GM19351 (cell line): ENCODE data around the gene CCDC92B.

Source experiments
- ATAC-seq: cut with Tn5 transposase; IDR thresholded peaks from one replicate; pipeline ENCODE4 v1.9.1; 2021; ENCODE audit warnings: mild to moderate bottlenecking, moderate library complexity; ENCODE audit not compliant: unreplicated experiment

CCDC92B gene

GRCh38 chr17:2779545-2779944, 30.1 kb upstream of the CCDC92B start:
- no peak for ATAC-seq

- ATAC-seq = no peak
Measured at GRCh38 chr17:2778489-2778888, 29.0 kb upstream of the CCDC92B start.

DNA sequence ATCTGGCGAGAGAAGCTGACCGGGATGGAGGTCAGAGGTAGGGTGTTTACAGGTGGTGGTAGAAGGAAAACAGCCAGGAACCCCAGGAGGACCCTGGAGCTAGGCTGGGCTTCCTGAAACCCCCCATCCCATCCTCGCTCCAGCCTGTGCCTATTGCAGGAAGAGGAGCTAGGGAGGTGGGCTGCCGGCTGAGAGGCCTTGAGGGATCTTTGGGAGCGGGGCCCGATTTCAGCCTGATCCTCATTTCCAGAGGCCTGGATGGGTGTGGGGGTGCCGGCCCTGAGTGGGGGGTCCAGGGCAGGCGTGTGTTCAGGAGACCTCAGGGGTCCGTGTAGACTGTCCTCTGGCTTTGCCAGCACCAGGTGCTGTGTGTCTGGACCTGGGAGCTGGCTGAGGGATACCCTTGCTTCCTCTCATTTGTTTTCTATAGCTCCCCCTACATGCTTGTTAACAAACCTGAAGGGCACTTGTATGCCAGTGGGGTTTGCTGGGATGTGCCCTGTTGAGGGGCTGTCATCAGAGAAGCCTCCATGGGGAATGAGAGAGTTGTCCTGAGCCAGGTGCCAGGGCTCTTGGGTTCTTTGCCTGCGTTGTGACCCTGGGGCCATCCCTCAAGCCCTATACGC, 27.9 kb upstream of the CCDC92B start:
- no peak for ATAC-seq

DNA sequence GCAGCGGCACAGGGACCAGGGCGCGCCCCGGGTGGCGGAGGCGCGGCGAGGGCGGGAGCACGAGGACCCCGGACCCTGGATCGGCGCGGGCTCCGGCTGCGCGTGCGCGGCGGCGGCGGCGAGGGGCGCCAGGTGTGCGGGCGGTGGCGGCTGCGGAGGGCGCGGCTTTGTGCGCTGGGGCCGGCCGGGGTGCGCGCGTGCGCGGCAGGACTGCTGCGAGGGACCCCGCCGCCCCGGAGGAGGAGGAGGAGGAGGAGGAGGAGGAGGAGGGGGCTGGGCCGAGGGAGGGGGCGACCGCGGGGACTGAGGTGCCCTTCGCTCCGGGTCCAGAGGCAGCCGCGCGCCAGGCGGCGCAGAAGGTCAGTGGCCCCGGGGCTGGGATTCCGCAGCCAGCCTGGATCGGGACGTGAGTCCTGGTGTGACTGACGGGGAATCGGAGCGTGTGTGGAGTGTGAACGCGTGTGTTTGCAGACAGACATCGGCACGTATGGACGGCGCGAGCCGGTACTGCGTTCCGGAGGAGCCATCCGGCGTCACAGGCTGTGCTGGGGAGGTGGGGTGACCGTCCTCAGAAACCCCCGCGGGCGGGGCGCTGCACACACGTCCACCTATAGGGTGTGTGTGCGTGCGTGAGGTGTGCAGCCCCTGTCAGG, 27.3 kb upstream of the CCDC92B start:
- no peak for ATAC-seq

GRCh38 chr17:2775206-2775605, 25.8 kb upstream of the CCDC92B start:
- ATAC-seq = no peak

- no peak for ATAC-seq
Measured at GRCh38 chr17:2770129-2770528, 20.7 kb upstream of the CCDC92B start.

GRCh38 chr17:2758870-2759269, 9.4 kb upstream of the CCDC92B start:
- ATAC-seq = no peak

- ATAC-seq = no peak
Measured at GRCh38 chr17:2755891-2756724, 6.7 kb upstream of the CCDC92B start.

DNA sequence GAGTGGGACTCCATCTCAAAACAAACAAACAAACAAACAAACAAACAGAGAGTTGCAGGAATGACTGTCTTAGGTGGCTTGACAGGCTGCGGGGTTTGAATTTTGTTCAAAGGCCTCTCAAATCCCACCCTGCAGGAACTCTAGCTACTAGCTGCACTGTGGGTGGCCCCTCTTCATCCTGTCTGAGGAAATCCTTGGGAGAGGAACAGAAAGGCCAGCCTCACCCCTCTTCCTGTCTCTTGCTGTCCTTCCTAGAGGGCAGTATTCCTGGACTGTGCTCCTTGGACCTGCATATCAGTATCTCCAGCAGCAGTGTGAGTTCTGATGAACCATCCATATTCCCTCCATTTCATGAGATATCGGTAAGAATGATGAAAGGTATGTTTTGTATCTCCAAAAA, 2.0 kb upstream of the CCDC92B start:
- no peak for ATAC-seq

DNA sequence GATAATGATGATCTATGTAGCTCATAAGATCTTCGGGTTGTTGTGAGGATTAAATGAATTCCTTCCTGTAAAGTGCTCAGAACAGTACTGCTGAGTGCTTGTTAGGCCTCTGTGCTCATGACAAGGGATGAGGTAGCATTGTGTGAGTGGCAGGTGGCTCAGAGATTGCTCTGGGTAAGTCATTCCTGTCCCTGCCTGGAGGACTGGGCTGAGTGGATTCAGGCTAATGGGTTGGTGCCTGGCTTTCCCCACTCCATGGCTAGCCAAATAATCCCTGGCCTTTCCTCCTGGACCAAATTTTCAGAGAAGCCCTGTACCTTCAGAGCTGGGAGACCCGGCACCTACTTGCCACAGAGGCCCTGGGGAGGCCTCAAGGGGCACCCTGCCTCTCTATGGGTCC, 1.3 kb upstream of the CCDC92B start:
- ATAC-seq = no peak

- no peak for ATAC-seq
Measured at GRCh38 chr17:2749784-2750181, 331 bp upstream of the CCDC92B start.

DNA sequence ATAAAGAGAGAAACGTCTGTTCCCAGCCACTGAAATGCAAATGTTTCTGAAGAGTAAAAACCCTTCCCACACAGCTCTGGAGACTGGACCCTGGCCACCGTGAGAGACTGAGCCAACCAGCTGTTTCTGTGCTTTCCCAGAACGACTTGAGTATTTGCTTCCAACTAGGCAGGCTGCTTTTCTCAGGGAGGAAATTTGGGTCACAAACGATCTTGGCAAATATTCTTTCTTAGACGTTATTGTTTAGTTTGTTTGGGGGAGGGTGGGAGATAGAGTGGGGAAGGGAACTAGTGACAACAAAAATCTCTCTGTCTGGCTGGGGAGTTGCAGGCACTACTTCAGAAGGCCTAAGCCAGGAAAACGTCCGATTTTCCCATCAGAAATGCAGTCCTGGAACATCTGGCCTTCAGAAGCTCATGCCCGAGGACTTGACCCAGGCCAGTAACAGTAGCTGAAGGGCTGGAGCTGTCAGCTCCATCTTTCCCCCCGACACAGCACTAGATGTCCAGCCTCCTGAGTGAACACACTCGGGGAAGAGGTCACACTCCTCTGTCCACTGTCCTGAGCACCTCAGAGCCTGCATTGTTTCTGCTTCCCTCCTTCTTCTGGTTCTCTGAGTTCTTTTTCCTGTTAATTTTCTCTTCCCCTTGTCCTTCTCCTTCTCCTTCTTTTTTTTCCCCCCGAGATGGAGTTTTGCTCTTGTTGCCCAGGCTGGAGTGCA, 4.0 kb downstream of the CCDC92B start:
- ATAC-seq = no peak

DNA sequence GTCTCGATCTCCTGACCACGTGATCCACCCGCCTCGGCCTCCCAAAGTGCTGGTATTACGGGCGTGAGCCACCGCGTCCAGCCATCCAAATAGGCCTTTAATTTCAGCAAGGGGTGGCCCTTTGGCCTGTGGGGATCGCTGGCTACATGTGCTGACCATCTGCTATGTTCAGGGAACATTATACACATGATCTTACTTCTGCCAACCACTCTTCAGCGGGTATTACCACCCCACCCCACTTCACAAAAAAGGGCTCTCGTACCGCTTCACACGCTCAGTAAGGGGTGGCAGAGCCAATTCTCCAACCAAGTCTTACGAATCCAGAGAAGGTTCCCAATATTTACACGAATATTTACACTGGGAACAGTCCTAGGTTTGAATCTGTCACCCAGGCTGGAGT, 11.8 kb downstream of the CCDC92B start:
- no peak for ATAC-seq

- no peak for ATAC-seq
Measured at GRCh38 chr17:2736956-2737355, 12.5 kb downstream of the CCDC92B start.

DNA sequence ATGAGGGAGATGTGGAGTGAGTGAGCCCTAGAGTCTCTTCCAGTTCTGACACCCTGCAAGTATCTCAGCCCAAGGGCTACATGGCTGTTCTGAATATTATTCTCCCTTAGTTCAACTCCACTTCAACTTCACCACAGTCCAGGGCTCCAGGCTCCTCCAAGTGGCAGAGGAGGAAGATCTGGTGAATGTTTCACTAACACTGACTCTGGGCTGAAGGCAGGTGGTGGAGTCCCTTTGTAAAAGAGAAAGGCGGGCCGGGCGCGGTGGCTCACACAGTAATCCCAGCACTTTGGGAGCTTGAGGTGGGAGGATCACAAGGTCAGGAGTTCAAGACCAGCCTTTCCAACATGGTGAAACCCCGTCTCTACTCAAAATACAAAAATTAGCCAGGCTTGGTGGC, 13.6 kb downstream of the CCDC92B start:
- ATAC-seq = no peak

DNA sequence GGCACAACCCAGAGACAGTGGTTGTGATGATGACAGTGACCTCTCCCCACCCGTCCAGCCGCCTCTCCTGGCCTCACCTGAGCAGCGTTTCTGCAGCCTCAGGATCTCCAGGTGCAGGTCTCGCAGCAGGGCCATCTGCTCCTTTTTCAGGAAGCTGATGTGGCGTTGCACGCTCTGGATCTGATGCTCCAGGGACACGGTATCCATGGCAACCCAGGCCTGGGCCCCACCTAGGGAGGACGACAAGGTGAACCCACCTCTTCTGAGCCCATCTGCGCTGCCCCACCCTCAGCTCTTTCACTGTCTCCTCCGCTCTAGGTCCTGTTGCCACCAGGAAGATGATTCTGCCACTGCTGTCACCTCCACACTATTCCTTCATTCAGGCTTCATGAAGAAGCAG, 14.5 kb downstream of the CCDC92B start:
- ATAC-seq = no peak

DNA sequence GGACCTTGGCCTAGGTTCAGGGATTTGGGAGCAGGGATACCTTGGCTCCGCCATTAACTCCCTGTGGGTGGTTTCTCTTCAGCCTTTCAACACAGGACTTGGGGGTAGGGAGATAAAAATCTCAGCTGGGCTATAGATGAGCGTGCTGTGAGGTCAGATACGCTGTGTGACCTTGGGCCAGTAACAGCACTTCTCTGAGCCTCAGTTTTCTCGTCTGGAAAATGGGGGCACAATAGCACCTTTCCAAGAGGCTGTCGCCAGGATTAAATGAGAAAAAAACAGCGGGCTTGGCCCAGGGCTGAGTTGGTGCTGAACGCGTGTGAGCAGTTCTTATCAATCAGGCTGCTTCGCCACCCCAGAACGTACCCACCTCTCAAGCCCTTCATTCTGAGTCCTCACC, 17.6 kb downstream of the CCDC92B start:
- ATAC-seq = no peak

GRCh38 chr17:2730764-2731353, 18.6 kb downstream of the CCDC92B start:
- no peak for ATAC-seq

GRCh38 chr17:2724784-2725164, 24.7 kb downstream of the CCDC92B start:
- ATAC-seq = no peak

DNA sequence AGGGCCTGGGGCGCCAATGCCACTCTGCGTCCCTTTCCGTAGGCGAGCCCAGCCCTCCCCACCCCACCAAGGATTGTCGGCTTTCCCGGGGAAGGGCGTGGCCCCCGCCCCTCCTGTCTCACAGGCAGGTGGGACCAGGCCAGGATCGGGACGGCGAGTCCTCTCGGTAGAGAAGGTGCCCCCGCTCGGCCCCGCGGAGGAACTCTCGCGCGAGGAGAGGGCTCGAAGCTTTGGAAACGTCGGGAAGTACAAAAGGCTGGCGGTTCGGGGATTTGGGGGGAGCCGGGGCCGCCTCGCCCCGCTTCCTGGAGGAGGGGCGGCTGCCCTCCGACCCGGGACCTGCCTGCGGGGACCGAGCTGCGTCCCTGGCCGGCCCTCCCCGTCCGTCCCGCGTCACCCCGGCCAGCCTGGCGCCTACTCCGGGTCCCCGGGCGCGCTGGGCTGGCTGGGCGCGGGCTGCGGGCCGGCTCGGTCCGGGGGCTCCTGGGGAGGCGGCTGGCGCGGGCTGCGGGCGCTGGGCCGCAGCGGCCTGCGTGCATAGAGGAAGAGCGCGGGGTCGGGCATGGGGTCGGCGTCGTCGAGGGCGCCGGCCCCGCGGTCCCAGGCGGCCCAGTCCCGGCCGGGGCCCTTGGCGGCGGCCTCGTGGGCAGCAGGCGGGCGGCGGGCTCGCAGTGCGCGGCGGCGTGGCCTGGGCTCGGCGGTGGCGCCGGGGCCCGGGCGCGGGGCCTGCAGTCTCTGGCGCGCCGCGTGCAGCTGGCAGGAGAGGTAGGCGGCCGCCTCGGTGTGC, 25.3 kb downstream of the CCDC92B start:
- no peak for ATAC-seq
